Peyer's patch (tissue), 4 donors: ENCODE results near the gene KCNT1.

Source experiments
- CTCF ChIP-seq, 6 experiments: fragments of 450-650 bp in 4 of 6; fragments of 200-600 bp in 2 of 6; sonication (generic) in 1 of 6; IDR thresholded peaks; one replicate each; pipeline ENCODE4 v1.5.1; 2017 to 2019; ENCODE audit warnings: antibody characterized with exemption in 6 of 6, mild to moderate bottlenecking in 3 of 6, moderate library complexity in 1 of 6
- POLR2A ChIP-seq, 2 donors: fragments of 450-650 bp; IDR thresholded peaks; one replicate each; pipeline ENCODE4 v1.5.1; 2017; ENCODE audit warnings: antibody characterized with exemption in 2 of 2, mild to moderate bottlenecking in 2 of 2, moderate library complexity in 2 of 2

GRCh38 chr9:135693265-135693664 lies 8.7 kb upstream of the KCNT1 start:
- TF ChIP-seq CTCF (IDR thresholded peaks at IDR 0.05) = no peak
- TF ChIP-seq POLR2A (IDR thresholded peaks at IDR 0.05) = no peak
